Neural progenitor cell (in vitro differentiated cells): ENCODE data around the gene LRP5. TPM values are rescaled to one million over a fixed set of nuclear protein-coding genes. Genes with fewer than 3 reads are reported as not detected.

ENCODE experiments used
- DNase-seq: peaks from one replicate; pipeline ENCODE4 v3.0.0-alpha.2; 2016; ENCODE audit warnings: low spot score
- H2AFZ ChIP-seq: fragments of 200-600 bp; sonication (generic); replicated peaks from 2 replicates; pipeline ENCODE4 v1.6.1; 2016; ENCODE audit warnings: antibody characterized with exemption
- H3F3A ChIP-seq: fragments of 200-600 bp; sonication (generic); 2 replicates; pipeline ENCODE4 v1.6.1; 2016; ENCODE audit warnings: antibody characterized with exemption, low read depth
- H3K27ac ChIP-seq: fragments of 200-600 bp; sonication (generic); 2 replicates; pipeline ENCODE4 v1.5.1; 2016; ENCODE audit warnings: mild to moderate bottlenecking
- H3K27me3 ChIP-seq: fragments of 200-600 bp; sonication (generic); 2 replicates; pipeline ENCODE4 v1.6.1; 2016; ENCODE audit warnings: mild to moderate bottlenecking, moderate library complexity
- H3K36me3 ChIP-seq: fragments of 200-600 bp; sonication (generic); 2 replicates; pipeline ENCODE4 v1.5.1; 2016
- H3K4me1 ChIP-seq: fragments of 200-600 bp; sonication (generic); 2 replicates; pipeline ENCODE4 v1.6.1; 2016; ENCODE audit warnings: mixed run types
- H3K4me2 ChIP-seq: fragments of 200-600 bp; sonication (generic); 2 replicates; pipeline ENCODE4 v1.6.1; 2016
- H3K4me3 ChIP-seq: fragments of 200-600 bp; sonication (generic); 2 replicates; pipeline ENCODE4 v1.5.1; 2016
- H3K79me2 ChIP-seq: fragments of 200-600 bp; sonication (generic); 2 replicates; pipeline ENCODE4 v1.6.1; 2016; ENCODE audit warnings: low read depth
- H3K9ac ChIP-seq: fragments of 200-600 bp; sonication (generic); 2 replicates; pipeline ENCODE4 v1.6.1; 2016
- H3K9me3 ChIP-seq: fragments of 200-600 bp; sonication (generic); 2 replicates; pipeline ENCODE4 v1.5.1; 2016; ENCODE audit warnings: low read depth
- H4K20me1 ChIP-seq: fragments of 200-600 bp; sonication (generic); 2 replicates; pipeline ENCODE4 v1.6.1; 2016; ENCODE audit warnings: low read depth
- H3K27ac Mint-ChIP-seq: 3 replicates; pipeline ENCODE4 v1.8.0; 2021; ENCODE audit warnings: mixed read lengths
- H3K27me3 Mint-ChIP-seq: 2 replicates; pipeline ENCODE4 v1.8.0; 2022; ENCODE audit warnings: low read depth, mild to moderate bottlenecking, inconsistent platforms, moderate library complexity, mixed read lengths; ENCODE audit not compliant: insufficient read depth
- H3K36me3 Mint-ChIP-seq: 3 replicates; pipeline ENCODE4 v1.8.0; 2021; ENCODE audit warnings: mixed read lengths
- H3K4me1 Mint-ChIP-seq: 3 replicates; pipeline ENCODE4 v1.8.0; 2021; ENCODE audit warnings: mixed read lengths
- H3K4me3 Mint-ChIP-seq: 3 replicates; pipeline ENCODE4 v1.8.0; 2021; ENCODE audit warnings: mild to moderate bottlenecking, moderate library complexity, mixed read lengths
- H3K9me3 Mint-ChIP-seq: 3 replicates; pipeline ENCODE4 v1.8.0; 2020; ENCODE audit warnings: mixed read lengths
- EZH2 ChIP-seq: fragments of 200-600 bp; sonication (generic); IDR thresholded peaks from 2 replicates; pipeline ENCODE4 v1.6.1; 2017; ENCODE audit warnings: antibody characterized with exemption, mild to moderate bottlenecking, moderate library complexity
- EZH2phosphoT487 ChIP-seq: fragments of 200-600 bp; sonication (generic); IDR thresholded peaks from 2 replicates; pipeline ENCODE4 v1.6.1; 2017; ENCODE audit warnings: antibody characterized with exemption
- total RNA-seq: library from RNA; depleted of rRNA; stranded (reverse); fragments of >200 nt; gene quantifications from 2 replicates; pipeline ENCODE4 v1.2.3, GENCODE V29; 2015; ENCODE audit warnings: low replicate concordance
- TF ChIP-seq, protein P1 (sequence below): fragments of 200-600 bp; sonication (generic); IDR thresholded peaks from 2 replicates; pipeline ENCODE4 v1.5.1; 2017; ENCODE audit warnings: antibody characterized with exemption, mild to moderate bottlenecking

LRP5 gene
- total RNA-seq, 1 donor from 2014 or later: 7.3 TPM

- Histone ChIP-seq H3K9ac (no peak overlapping the region), H3F3A (peaks cover 19% of the 10 kb centered on the region), H3K4me2 (no peak overlapping the region), H4K20me1 (peaks cover 20% of the 10 kb centered on the region), H3K27ac (no peak overlapping the region), H3K79me2 (peaks cover 35% of the 10 kb centered on the region), H3K4me3 (no peak overlapping the region), H3K27me3 (no peaks in the 10 kb centered on the region), H3K4me1 (peaks cover 30% of the 10 kb centered on the region), H2AFZ (no peak overlapping the region), H3K36me3 (no peaks in the 10 kb centered on the region), H3K9me3 (no peaks in the 10 kb centered on the region)
- peaks cover 4% of the 10 kb centered on the region for H3K27me3 Mint-ChIP-seq
- H3K36me3 Mint-ChIP-seq: peaks cover 4% of the 10 kb centered on the region
- TF ChIP-seq EZH2phosphoT487: no peak
- no peak for TF ChIP-seq EZH2
- TF ChIP-seq, protein P1, sequence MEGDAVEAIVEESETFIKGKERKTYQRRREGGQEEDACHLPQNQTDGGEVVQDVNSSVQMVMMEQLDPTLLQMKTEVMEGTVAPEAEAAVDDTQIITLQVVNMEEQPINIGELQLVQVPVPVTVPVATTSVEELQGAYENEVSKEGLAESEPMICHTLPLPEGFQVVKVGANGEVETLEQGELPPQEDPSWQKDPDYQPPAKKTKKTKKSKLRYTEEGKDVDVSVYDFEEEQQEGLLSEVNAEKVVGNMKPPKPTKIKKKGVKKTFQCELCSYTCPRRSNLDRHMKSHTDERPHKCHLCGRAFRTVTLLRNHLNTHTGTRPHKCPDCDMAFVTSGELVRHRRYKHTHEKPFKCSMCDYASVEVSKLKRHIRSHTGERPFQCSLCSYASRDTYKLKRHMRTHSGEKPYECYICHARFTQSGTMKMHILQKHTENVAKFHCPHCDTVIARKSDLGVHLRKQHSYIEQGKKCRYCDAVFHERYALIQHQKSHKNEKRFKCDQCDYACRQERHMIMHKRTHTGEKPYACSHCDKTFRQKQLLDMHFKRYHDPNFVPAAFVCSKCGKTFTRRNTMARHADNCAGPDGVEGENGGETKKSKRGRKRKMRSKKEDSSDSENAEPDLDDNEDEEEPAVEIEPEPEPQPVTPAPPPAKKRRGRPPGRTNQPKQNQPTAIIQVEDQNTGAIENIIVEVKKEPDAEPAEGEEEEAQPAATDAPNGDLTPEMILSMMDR: no peak
- no peak for DNase-seq
- H3K4me3 Mint-ChIP-seq: no peak overlapping the region
- no peaks in the 10 kb centered on the region for H3K9me3 Mint-ChIP-seq
- no peak overlapping the region for H3K27ac Mint-ChIP-seq
- peaks cover 32% of the 10 kb centered on the region for H3K4me1 Mint-ChIP-seq
Observed at GRCh38 chr11:68338051-68338780, 25.8 kb downstream of the LRP5 start.

DNA sequence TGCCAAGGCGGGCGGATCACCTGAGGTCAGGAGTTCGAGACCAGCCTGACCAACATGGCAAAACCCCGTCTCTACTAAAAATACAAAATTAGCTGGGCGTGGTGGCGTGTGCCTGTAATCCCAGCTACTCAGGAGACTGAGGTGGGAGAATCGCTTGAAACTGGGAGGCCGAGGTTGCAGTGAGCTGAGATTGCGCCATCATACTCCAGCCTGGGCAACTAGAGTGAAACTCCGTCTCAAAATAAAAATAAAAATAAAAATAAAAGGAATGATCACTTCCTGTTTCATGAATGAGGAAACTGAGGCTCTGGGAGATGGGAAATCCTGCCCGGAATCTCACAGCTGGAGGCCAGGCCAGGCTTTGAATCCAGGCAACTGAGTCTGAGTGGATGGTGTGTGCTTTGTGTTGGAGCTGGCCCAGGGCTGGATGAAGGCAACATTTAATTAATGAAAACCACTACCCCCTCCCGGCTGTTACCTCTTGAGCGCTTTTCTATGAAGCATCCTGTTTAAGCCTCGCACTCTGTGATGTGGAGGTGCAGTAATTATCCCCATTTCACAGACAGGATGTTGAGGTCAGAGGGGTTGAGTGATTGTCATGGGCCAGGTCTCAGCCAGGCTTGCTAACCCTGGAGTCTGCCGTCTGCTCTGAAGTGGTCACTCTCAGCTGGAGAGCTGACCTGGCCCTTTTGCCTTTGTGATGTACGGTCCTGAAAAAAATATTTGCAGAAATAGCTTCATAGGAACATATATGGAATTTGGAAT is 27.8 kb downstream of the LRP5 start:
- Histone ChIP-seq H3K79me2 (peaks cover 32% of the 10 kb centered on the region), H3K27me3 (no peaks in the 10 kb centered on the region), H3K36me3 (no peaks in the 10 kb centered on the region), H4K20me1 (peaks cover 20% of the 10 kb centered on the region), H3K4me2 (no peak overlapping the region), H3K9ac (no peak overlapping the region), H2AFZ (no peak overlapping the region), H3K9me3 (no peaks in the 10 kb centered on the region), H3K4me3 (no peak overlapping the region), H3K27ac (no peak overlapping the region), H3K4me1 (peaks cover 30% of the 10 kb centered on the region), H3F3A (peaks cover 19% of the 10 kb centered on the region)
- Mint-ChIP-seq H3K9me3 (peaks cover 2% of the 10 kb centered on the region), H3K4me1 (peaks cover 33% of the 10 kb centered on the region), H3K27ac (no peak overlapping the region), H3K27me3 (peaks cover 4% of the 10 kb centered on the region), H3K36me3 (peaks cover 6% of the 10 kb centered on the region), H3K4me3 (no peak overlapping the region)
- no peak for DNase-seq
- TF ChIP-seq, protein P1: no peak
- TF ChIP-seq EZH2 (no peak), EZH2phosphoT487 (no peak)

DNA sequence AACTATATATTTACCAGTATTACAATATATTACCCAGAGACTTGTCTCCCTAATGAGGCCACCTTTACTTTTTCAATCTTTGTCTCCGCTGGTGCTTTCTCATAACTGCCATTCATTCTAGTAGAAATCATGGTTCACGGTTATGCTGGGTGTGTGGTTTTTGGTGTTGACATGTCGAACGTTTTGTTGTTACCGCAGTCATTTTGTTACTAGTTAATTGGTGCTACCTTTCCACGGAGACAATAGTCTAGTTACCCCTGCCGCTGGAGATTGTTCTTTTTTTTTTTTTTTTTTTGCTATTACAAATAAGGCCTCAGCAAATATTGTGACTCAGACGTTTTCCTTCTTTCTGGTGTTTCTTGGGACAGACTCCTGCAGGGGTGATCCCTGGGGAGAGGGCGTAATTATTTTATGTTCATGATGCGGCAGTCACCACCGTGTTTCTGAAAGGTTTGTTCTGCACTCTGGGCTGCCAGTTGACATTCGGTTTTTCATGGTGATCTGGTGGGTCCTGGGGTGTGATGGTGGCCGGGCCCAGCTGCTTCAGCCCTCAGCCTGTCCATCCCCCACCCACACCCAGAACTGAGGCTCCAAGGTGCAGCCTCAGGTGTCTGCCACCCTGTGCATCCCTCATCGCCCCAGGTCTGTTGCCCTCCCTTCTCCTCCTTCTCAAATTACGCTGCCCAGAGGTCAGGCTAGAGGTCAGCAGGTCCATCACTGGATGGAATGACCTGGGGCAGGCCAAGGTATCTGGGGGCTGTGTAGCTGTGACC is 28.6 kb downstream of the LRP5 start:
- H3K9me3 ChIP-seq: no peaks in the 10 kb centered on the region
- no peak for DNase-seq
- H3K36me3 Mint-ChIP-seq: peaks cover 10% of the 10 kb centered on the region
- H3K9me3 Mint-ChIP-seq: peaks cover 7% of the 10 kb centered on the region
- TF ChIP-seq, protein P1: no peak
- TF ChIP-seq EZH2: no peak
- TF ChIP-seq EZH2phosphoT487: no peak
- H3K4me2 ChIP-seq: peak overlapping the region; percentile 16
- H3K4me1 Mint-ChIP-seq: peaks cover 33% of the 10 kb centered on the region
- H3F3A ChIP-seq: peaks cover 19% of the 10 kb centered on the region
- no peak overlapping the region for H3K4me3 Mint-ChIP-seq
- no peak overlapping the region for H2AFZ ChIP-seq
- no peaks in the 10 kb centered on the region for H3K36me3 ChIP-seq
- H3K4me3 ChIP-seq: no peak overlapping the region
- H3K79me2 ChIP-seq: peaks cover 40% of the 10 kb centered on the region
- no peak overlapping the region for H3K27ac ChIP-seq
- peak overlapping the region; percentile 78 for H3K27ac Mint-ChIP-seq
- peaks cover 20% of the 10 kb centered on the region for H4K20me1 ChIP-seq
- no peak overlapping the region for H3K9ac ChIP-seq
- H3K27me3 Mint-ChIP-seq: peaks cover 4% of the 10 kb centered on the region
- no peaks in the 10 kb centered on the region for H3K27me3 ChIP-seq
- peaks cover 30% of the 10 kb centered on the region for H3K4me1 ChIP-seq
